Trophoblast cell (in vitro differentiated cells and primary cell): ENCODE measurements around the gene RXRG.
A peak's percentile ranks its signal among the peaks of the same experiment; 100 is the strongest.

ENCODE experiments used
- DNase-seq, 2 donors: peaks; one replicate each; pipeline ENCODE4 v3.0.0-alpha.2; 2016
- H2AFZ ChIP-seq: 2 replicates; pipeline ENCODE4 v1.6.1; 2013; ENCODE audit warnings: low read length, moderate library complexity, mild to moderate bottlenecking; ENCODE audit not compliant: insufficient read depth, poor library complexity
- H2AK5ac ChIP-seq: 2 replicates; pipeline ENCODE4 v1.6.1; 2013; ENCODE audit warnings: mild to moderate bottlenecking, low read length
- H2BK120ac ChIP-seq: 2 replicates; pipeline ENCODE4 v1.6.1; 2013; ENCODE audit warnings: low read length, mild to moderate bottlenecking, moderate library complexity; ENCODE audit not compliant: insufficient read depth, poor library complexity
- H2BK12ac ChIP-seq: 2 replicates; pipeline ENCODE4 v1.6.1; 2013; ENCODE audit warnings: mild to moderate bottlenecking, low read length, moderate library complexity
- H2BK5ac ChIP-seq: 2 replicates; pipeline ENCODE4 v1.6.1; 2013; ENCODE audit warnings: low read length, low read depth, moderate library complexity, mild to moderate bottlenecking; ENCODE audit not compliant: poor library complexity
- H3K14ac ChIP-seq: 2 replicates; pipeline ENCODE4 v1.6.1; 2013; ENCODE audit warnings: mild to moderate bottlenecking, low read length
- H3K18ac ChIP-seq: 2 replicates; pipeline ENCODE4 v1.6.1; 2013; ENCODE audit warnings: mild to moderate bottlenecking, low read length
- H3K23ac ChIP-seq: 2 replicates; pipeline ENCODE4 v1.6.1; 2013; ENCODE audit warnings: low read length
- H3K27ac ChIP-seq: 2 replicates; pipeline ENCODE4 v1.5.1; 2013; ENCODE audit warnings: low read depth, mild to moderate bottlenecking, inconsistent platforms, low read length, moderate library complexity
- H3K27me3 ChIP-seq: 2 replicates; pipeline ENCODE4 v1.6.1; 2013; ENCODE audit warnings: inconsistent platforms, mild to moderate bottlenecking, low read length, moderate library complexity; ENCODE audit not compliant: insufficient read depth
- H3K36me3 ChIP-seq, 2 experiments: 1 replicate in 1 of 2; 2 replicates in 1 of 2; pipeline ENCODE4 v1.6.1; 2013; ENCODE audit warnings: low read length in 2 of 2, mild to moderate bottlenecking in 2 of 2, moderate library complexity in 1 of 2; ENCODE audit not compliant: insufficient read depth in 2 of 2, control insufficient read depth in 1 of 2
- H3K4ac ChIP-seq: 2 replicates; pipeline ENCODE4 v1.6.1; 2013; ENCODE audit warnings: low read depth, mild to moderate bottlenecking, low read length, moderate library complexity
- H3K4me1 ChIP-seq, 2 experiments: 1 replicate in 1 of 2; 2 replicates in 1 of 2; pipeline ENCODE4 v1.6.1; 2013; ENCODE audit warnings: low read length in 2 of 2, mild to moderate bottlenecking in 2 of 2, moderate library complexity in 1 of 2; ENCODE audit not compliant: insufficient read depth in 2 of 2, control insufficient read depth in 1 of 2
- H3K4me2 ChIP-seq: 2 replicates; pipeline ENCODE4 v1.6.1; 2013; ENCODE audit warnings: inconsistent platforms, mild to moderate bottlenecking, low read length, moderate library complexity
- H3K4me3 ChIP-seq: 2 replicates; pipeline ENCODE4 v1.5.1; 2013; ENCODE audit warnings: mild to moderate bottlenecking, low read depth, low read length, inconsistent platforms
- H3K79me1 ChIP-seq: one replicate; pipeline ENCODE4 v1.6.1; 2013; ENCODE audit warnings: low read length
- H3K79me2 ChIP-seq: 2 replicates; pipeline ENCODE4 v1.6.1; 2013; ENCODE audit warnings: low read length, mild to moderate bottlenecking; ENCODE audit not compliant: control insufficient read depth, insufficient read depth, poor library complexity
- H3K9ac ChIP-seq: 2 replicates; pipeline ENCODE4 v1.6.1; 2013; ENCODE audit warnings: mild to moderate bottlenecking, low read length
- H3K9me3 ChIP-seq: 2 replicates; pipeline ENCODE4 v1.6.1; 2013; ENCODE audit warnings: low read depth, mild to moderate bottlenecking, control low read depth, inconsistent platforms, low read length; ENCODE audit not compliant: insufficient read depth
- H4K12ac ChIP-seq: 2 replicates; pipeline ENCODE4 v1.6.1; 2013; ENCODE audit warnings: low read depth, mild to moderate bottlenecking, low read length, moderate library complexity
- H4K8ac ChIP-seq: 2 replicates; pipeline ENCODE4 v1.6.1; 2013; ENCODE audit warnings: low read depth, mild to moderate bottlenecking, low read length, moderate library complexity
- H4K91ac ChIP-seq: one replicate; pipeline ENCODE4 v1.6.1; 2013; ENCODE audit warnings: low read depth, mild to moderate bottlenecking, low read length, moderate library complexity
- WGBS: extraction: QIAGEN DNeasy Blood & Tissue Kit; methylation state at CpG from one replicate; pipeline ENCODE4 v1.1.7; 2013; ENCODE audit warnings: missing lambda C conversion rate; ENCODE audit not compliant: insufficient read length, insufficient coverage; ENCODE audit errors: extremely low coverage; 5-methylcytosine and 5-hydroxymethylcytosine counted together

RXRG gene

GRCh38 chr1:165395478-165395877 lies 49.4 kb downstream of the RXRG start:
- no peak for DNase-seq
- no peaks in the 10 kb centered on the region for H3K36me3 ChIP-seq

GRCh38 chr1:165392634-165393571 lies 52.0 kb downstream of the RXRG start:
- DNase-seq = peak; percentile 69 to 82
- no peaks in the 10 kb centered on the region for H3K79me2 ChIP-seq

More at GRCh38 chr1:165395478-165395877, 49.4 kb downstream of the RXRG start:
- Histone ChIP-seq H4K91ac (no peak overlapping the region), H3K27me3 (no peaks in the 10 kb centered on the region), H2AK5ac (no peak overlapping the region), H2BK12ac (no peak overlapping the region), H3K9me3 (no peaks in the 10 kb centered on the region), H3K9ac (no peak overlapping the region), H3K79me2 (no peaks in the 10 kb centered on the region), H3K18ac (no peak overlapping the region), H3K23ac (no peak overlapping the region), H3K4ac (no peak overlapping the region), H3K4me3 (no peak overlapping the region), H2BK120ac (no peak overlapping the region), H3K4me1 (peaks cover 0 to 3% of the 10 kb centered on the region in 2 experiments), H3K4me2 (no peak overlapping the region), H4K8ac (no peak overlapping the region), H3K79me1 (no peaks in the 10 kb centered on the region), H4K12ac (no peak overlapping the region), H3K27ac (no peak overlapping the region), H2BK5ac (no peak overlapping the region), H2AFZ (no peak overlapping the region), H3K14ac (no peak overlapping the region)

GRCh38 chr1:165389609-165390008 lies 55.3 kb downstream of the RXRG start:
- Histone ChIP-seq H2BK5ac (no peak overlapping the region), H3K36me3 (no peaks in the 10 kb centered on the region), H3K27me3 (no peaks in the 10 kb centered on the region), H3K4me1 (peaks cover 0 to 3% of the 10 kb centered on the region in 2 experiments), H2BK12ac (no peak overlapping the region), H3K18ac (no peak overlapping the region), H3K14ac (no peak overlapping the region), H2AK5ac (no peak overlapping the region), H3K79me1 (no peaks in the 10 kb centered on the region), H3K4me2 (no peak overlapping the region), H3K23ac (no peak overlapping the region), H2BK120ac (no peak overlapping the region), H3K4me3 (no peak overlapping the region), H3K4ac (no peak overlapping the region), H2AFZ (no peak overlapping the region), H3K27ac (no peak overlapping the region), H3K79me2 (no peaks in the 10 kb centered on the region), H4K91ac (no peak overlapping the region), H3K9me3 (peaks cover 1% of the 10 kb centered on the region), H3K9ac (no peak overlapping the region), H4K8ac (no peak overlapping the region), H4K12ac (no peak overlapping the region)
- no peak for DNase-seq
- no CpG with 5 or more reads among the region's 2 CpGs for WGBS

More at GRCh38 chr1:165392634-165393571, 52.0 kb downstream of the RXRG start:
- H4K8ac ChIP-seq = no peak overlapping the region
- H3K14ac ChIP-seq = no peak overlapping the region
- H2AFZ ChIP-seq = no peak overlapping the region
- no CpG with 5 or more reads among the region's 19 CpGs for whole genome bisulfite sequencing
- H2BK5ac ChIP-seq = no peak overlapping the region
- H3K27me3 ChIP-seq = no peaks in the 10 kb centered on the region
- H2AK5ac ChIP-seq = no peak overlapping the region
- no peak overlapping the region for H3K18ac ChIP-seq
- H2BK120ac ChIP-seq = no peak overlapping the region
- H4K91ac ChIP-seq = no peak overlapping the region
- H3K4me2 ChIP-seq = peak overlapping the region; percentile 27
- H3K4me1 ChIP-seq = peaks cover 0 to 3% of the 10 kb centered on the region in 2 experiments
- H3K27ac ChIP-seq = no peak overlapping the region
- no peak overlapping the region for H4K12ac ChIP-seq
- no peaks in the 10 kb centered on the region for H3K79me1 ChIP-seq
- no peaks in the 10 kb centered on the region for H3K9me3 ChIP-seq
- H3K4ac ChIP-seq = no peak overlapping the region
- no peak overlapping the region for H2BK12ac ChIP-seq
- no peak overlapping the region for H3K4me3 ChIP-seq
- no peak overlapping the region for H3K23ac ChIP-seq
- H3K9ac ChIP-seq = no peak overlapping the region
- H3K36me3 ChIP-seq = no peaks in the 10 kb centered on the region

GRCh38 chr1:165387961-165388360 lies 57.0 kb downstream of the RXRG start:
- Histone ChIP-seq H3K18ac (no peak overlapping the region), H2BK12ac (no peak overlapping the region), H3K27ac (no peak overlapping the region), H2AK5ac (no peak overlapping the region), H2BK5ac (no peak overlapping the region), H3K4me3 (no peak overlapping the region), H4K8ac (no peak overlapping the region), H3K4ac (no peak overlapping the region), H3K23ac (no peak overlapping the region), H2BK120ac (no peak overlapping the region), H3K4me2 (no peak overlapping the region), H3K79me2 (no peaks in the 10 kb centered on the region), H3K79me1 (no peaks in the 10 kb centered on the region), H4K91ac (no peak overlapping the region), H3K4me1 (peaks cover under 1 to 5% of the 10 kb centered on the region in 2 experiments), H3K9me3 (peaks cover 1% of the 10 kb centered on the region), H2AFZ (no peak overlapping the region), H3K27me3 (no peaks in the 10 kb centered on the region), H3K14ac (no peak overlapping the region), H4K12ac (no peak overlapping the region), H3K36me3 (no peaks in the 10 kb centered on the region), H3K9ac (no peak overlapping the region)
- no peak for DNase-seq
- WGBS = no CpG with 5 or more reads among the region's 2 CpGs
